ENCODE measurements around the gene CCDC192.
"Not testable (repeated sequence)": the region's sequence is repeated elsewhere in the genome, so short reads cannot be mapped to it uniquely, and the experiment has no call there.

The CCDC192 gene

DNA sequence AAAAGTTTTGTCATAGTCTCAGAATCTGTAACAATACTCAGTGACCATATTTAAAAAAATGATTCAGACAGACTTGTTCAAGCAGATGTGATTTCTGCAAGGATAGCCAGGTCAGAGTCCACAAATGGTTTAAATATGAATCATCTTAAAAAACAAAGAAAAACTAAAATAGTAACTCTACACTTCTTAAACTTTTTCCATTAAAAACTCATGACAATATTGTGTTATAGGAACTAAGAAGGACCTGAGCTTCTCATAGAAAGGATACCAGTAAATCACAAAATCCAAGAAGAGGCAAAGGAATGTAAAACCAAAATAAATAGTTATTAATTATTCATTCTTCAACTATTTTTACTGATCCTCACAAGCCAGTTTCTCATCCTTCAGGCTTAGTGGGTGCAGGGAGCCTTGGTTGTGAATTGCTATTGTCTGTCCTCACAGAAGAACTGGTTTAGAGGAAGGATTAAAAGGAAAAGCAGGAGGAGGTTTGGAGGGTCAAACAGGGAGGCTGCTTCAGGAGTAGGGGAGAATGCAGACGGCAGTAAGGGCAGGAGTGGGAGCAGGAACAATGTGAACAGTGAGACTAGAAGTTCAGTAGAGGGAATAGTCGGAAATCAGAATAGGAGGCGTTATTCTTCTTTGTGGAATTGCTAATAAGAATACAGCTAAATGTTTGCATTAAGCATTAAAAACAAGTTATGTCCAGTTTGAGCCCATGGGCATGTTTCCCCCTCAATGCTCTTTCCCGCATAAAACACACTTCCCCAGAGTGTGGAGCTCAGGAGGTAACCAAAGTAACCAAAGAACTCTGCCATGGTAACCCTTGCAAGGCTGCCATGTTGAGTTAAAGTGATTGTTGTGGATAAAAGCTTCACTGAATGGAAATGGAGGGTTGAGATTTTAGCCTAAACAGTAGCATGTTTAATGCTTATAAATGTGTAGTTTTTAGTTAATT lies 110.7 kb downstream of the CCDC192 start:
- no peak for DNase-seq

DNA sequence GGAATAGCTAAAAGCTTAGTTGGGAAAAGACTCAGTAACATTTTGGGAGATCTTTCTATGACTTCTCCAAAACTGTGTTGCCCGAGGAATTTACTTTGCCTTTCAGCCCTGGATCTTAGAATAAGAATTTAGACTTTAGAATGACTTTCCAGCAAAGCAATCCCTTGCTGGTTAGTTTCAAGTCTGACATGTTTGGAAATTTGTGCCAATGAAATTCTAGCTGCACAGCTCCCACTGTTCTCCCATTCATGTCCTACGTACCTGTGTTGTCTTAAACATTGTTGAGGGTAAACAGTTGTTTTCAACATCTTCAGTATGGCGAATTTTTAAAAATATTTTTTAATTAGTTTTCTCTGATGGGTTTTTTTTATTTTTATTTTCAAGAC lies 111.4 kb downstream of the CCDC192 start:
- DNase-seq, result no peak

GRCh38 chr5:127820910-127821553 lies 117.8 kb downstream of the CCDC192 start:
- DNase-seq, result no peak

- DNase-seq, result no peak
These were observed 118.7 kb downstream of the CCDC192 start for GRCh38 chr5:127821896-127822295.

GRCh38 chr5:127824126-127824525 lies 120.9 kb downstream of the CCDC192 start:
- no peak for DNase-seq

DNA sequence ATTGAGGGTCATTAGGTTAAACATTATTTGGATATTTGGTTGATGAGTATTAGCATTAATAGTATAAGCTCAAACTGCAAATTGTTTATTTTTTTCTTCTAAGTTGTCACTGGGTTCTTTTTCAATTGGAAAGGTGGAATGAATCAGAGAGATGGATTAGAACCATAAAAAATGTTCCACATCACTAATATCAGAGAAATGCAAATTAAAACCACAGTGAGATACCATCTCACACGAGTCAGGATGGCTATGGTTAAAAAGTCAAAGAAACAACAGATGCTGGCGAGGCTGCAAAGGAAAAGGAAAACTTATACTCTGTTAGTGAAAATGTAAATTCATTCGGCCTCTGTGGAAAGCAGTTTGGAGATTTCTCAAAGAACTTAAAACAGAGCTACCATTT lies 122.8 kb downstream of the CCDC192 start:
- no peak for DNase-seq

DNA sequence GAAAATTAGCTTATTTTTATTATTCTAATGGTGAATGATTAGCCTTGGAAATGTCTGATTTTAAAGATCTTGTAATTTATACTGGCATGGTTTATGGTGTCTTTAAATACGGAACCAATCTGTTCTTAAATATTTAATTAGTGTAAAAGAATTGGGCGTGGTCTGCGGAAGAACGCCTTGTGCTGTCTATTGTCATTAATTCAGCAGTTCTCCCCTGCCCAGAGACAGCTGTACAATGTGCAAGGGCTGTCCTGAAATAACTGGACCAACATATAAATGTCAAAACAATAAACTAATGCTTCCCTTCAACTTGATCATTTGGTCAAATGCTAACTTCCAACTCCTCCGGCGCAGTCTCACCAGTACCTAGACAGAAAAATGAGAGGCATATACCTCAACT lies 124.3 kb downstream of the CCDC192 start:
- no peak for DNase-seq

- DNase-seq, result no peak
These were observed 127.0 kb downstream of the CCDC192 start for GRCh38 chr5:127830157-127830556.

DNA sequence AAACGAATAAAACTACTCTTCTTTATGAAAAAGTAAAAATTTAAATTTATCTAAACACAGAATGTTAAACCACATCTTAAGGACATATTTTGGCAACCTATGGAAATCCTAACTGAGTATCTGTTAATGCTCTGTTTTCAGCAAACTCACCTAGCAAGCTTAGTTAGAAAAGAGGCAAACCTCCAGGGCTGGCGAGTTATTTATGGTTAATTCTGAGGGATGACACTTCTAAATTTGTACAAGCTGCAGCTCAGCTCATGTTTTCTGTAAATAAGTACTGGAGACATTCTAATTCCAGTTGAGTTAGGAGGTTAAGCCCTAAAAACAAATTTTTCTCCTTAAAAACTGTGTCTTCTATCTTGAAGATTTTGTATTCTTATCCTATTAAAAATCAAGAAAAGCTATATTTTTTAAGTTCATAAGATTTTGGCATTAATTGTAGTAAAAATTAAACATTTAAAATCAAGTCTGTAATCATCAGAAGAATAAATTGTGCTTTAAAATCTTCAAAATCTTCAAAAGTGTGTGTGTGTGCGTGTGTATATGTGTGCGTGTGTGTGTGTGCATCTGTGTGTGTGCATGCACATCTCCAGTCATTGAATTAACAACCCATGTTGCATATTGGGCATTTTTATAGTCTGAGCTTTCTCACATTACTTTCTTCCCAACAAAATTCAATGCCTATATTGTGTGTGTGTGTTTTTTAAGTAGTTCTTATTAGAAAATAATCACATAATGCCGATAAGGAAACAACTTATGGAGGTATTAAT lies 127.8 kb downstream of the CCDC192 start:
- DNase-seq, result no peak

GRCh38 chr5:127832067-127832466 lies 128.9 kb downstream of the CCDC192 start:
- no peak for DNase-seq

DNA sequence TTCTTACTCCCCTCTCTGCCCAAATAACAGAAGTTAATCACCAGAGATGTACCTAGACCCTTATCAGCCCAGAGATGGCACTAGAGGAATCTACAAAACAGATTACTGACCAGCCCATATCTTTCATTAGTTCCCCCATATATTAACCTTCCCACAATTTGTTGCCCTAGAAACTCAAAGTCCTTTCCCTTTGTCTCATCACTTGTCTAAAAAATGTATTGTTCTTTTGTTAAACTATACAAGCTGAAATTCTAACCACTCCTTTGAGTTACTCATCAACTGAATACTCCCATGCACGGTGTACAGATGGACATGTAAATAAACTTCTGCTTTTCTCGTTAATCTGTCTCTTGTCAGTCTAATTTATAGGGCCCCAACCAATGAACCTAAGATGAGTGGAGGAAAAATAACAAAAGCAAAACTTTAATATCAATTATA lies 130.9 kb downstream of the CCDC192 start:
- peak; percentile 12 for DNase-seq

GRCh38 chr5:127834554-127834953 lies 131.4 kb downstream of the CCDC192 start:
- DNase-seq, result no peak

GRCh38 chr5:127838661-127839060 lies 135.5 kb downstream of the CCDC192 start:
- no peak for DNase-seq

DNA sequence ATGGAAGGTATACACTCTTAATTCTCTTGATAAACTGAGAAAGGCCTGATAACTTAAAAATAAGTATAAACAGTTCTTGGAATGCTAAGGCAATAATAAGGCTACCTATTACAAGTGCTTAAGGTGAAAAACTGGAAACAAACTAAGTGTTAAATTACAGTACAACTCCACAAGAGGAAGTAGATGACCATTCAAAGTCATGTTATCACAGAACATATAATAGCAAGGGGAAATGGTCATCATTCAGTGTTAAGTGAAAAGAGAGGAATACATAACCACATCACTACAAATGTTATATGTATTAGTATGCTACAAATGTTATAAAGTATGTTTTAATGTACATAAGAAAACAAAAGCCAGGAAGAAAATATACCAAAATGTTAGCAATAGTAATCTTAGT lies 135.9 kb downstream of the CCDC192 start:
- no peak for DNase-seq

DNA sequence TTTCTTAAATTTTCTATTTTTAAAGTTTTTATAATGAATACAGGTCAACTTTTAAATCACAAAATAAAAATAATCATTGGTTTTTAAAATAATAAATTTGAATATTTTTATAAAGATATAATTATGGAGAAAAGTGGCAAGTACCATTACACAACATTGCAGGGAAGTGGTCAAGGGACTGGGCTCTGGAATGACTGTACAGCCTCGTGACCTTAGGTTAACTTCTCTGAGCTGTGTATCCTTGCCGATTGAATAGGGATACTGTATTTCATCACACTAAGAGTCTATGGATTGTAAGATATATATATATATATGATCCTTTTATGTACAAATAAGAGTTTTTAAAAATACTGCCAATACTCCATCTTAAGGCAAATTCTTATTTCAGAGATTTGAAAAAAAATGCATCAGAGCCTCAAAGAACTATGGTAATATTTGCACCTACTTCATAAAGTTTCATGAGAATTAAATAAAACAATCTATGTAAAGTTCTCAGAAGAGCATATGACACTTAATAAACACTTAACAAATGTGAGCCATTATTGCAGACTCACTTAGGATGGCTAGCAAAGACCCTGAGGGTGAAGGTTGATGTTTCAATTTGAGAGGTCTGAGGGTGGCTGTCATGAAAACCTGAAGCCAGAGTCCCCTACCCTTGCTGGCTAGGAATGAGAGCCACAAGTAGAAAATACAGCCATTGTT lies 136.5 kb downstream of the CCDC192 start:
- DNase-seq, result no peak

DNA sequence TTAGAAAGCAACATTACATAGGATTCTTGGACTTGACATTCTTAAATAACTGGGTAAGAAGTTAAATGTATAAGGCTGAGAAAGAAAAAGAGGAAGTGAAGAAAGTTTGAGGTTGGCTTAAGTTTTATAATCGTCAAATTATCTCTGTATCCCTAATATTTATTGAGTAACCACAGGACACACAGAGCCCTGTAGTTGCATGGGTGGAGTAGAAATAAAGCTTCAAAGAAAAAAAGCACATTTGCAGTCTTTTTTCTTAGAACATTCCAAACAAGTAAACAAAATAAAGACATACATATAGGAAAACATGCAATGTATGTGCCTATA lies 137.0 kb downstream of the CCDC192 start:
- no peak for DNase-seq

- DNase-seq, result no peak
These were observed 137.6 kb downstream of the CCDC192 start for GRCh38 chr5:127840809-127841208.

- DNase-seq, result peak; percentile 74
These were observed 141.4 kb downstream of the CCDC192 start for GRCh38 chr5:127844581-127845021.

- DNase-seq, result no peak
These were observed 143.7 kb downstream of the CCDC192 start for GRCh38 chr5:127846884-127847283.

DNA sequence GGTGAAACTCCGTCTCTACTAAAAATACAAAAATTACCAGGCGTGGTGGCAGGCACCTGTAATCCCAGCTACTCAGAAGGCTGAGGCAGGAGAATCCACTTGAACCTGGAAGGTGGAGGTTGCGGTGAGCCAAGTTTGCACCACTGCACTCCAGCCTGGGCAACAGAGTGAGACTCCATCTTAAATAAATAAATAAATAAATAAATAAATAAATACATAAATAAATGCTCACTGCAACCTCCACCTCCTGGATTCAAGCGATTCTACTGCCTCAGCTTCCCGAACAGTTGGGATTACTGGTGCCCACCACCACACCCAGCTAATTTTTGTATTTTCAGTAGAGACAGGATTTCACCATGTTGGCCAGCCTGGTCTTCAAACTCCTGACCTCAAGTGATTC lies 144.4 kb downstream of the CCDC192 start:
- not testable (repeated sequence) for DNase-seq

GRCh38 chr5:127848098-127848497 lies 144.9 kb downstream of the CCDC192 start:
- no peak for DNase-seq

- DNase-seq, result no peak
These were observed 146.2 kb downstream of the CCDC192 start for GRCh38 chr5:127849408-127849807.

- no peak for DNase-seq
These were observed 146.7 kb downstream of the CCDC192 start for GRCh38 chr5:127849891-127850290.

Measured in midbrain (tissue), 1 donor.